HG03469 (cell line): ENCODE results near the gene DRGX.

ENCODE experiments used
- ATAC-seq: cut with Tn5 transposase; IDR thresholded peaks from one replicate; pipeline ENCODE4 v1.9.1; 2021; ENCODE audit warnings: mild to moderate bottlenecking, moderate library complexity, moderate number of reproducible peaks; ENCODE audit not compliant: unreplicated experiment

Gene DRGX

GRCh38 chr10:49408519-49409306 lies 12.8 kb upstream of the DRGX start:
- no peak for ATAC-seq

GRCh38 chr10:49407552-49408137 lies 11.8 kb upstream of the DRGX start:
- no peak for ATAC-seq

GRCh38 chr10:49407151-49407550 lies 11.3 kb upstream of the DRGX start:
- ATAC-seq: no peak

GRCh38 chr10:49404321-49404878 lies 8.5 kb upstream of the DRGX start:
- no peak for ATAC-seq

- no peak for ATAC-seq
These were observed 7.5 kb upstream of the DRGX start for GRCh38 chr10:49403363-49403762.

- no peak for ATAC-seq
These were observed 4.5 kb upstream of the DRGX start for GRCh38 chr10:49400365-49400764.

- no peak for ATAC-seq
These were observed 3.1 kb upstream of the DRGX start for GRCh38 chr10:49398986-49399385.

- no peak for ATAC-seq
These were observed 2.3 kb upstream of the DRGX start for GRCh38 chr10:49398000-49398861.

- ATAC-seq: no peak
These were observed 1.4 kb upstream of the DRGX start for GRCh38 chr10:49397036-49397999.

GRCh38 chr10:49396666-49396999 lies 744 bp upstream of the DRGX start:
- no peak for ATAC-seq

GRCh38 chr10:49394933-49395740 lies 752 bp downstream of the DRGX start:
- no peak for ATAC-seq

GRCh38 chr10:49393757-49394156 lies 2.1 kb downstream of the DRGX start:
- ATAC-seq: no peak

GRCh38 chr10:49393301-49393700 lies 2.6 kb downstream of the DRGX start:
- no peak for ATAC-seq

- ATAC-seq: no peak
These were observed 6.4 kb downstream of the DRGX start for GRCh38 chr10:49389361-49389933.

GRCh38 chr10:49388161-49388560 lies 7.7 kb downstream of the DRGX start:
- ATAC-seq: no peak

- ATAC-seq: no peak
These were observed 8.8 kb downstream of the DRGX start for GRCh38 chr10:49387071-49387470.

GRCh38 chr10:49385939-49386922 lies 9.7 kb downstream of the DRGX start:
- no peak for ATAC-seq
